SK-N-MC (cell line): ENCODE measurements around the gene RAB11B.
A peak's percentile ranks its signal among the peaks of the same experiment; 100 is the strongest.

Experiments
- DNase-seq: peaks from one replicate; pipeline ENCODE4 v3.0.0-alpha.2; 2011; ENCODE audit warnings: low read depth, low spot score
- H3K27ac ChIP-seq: fragments of 200-600 bp; sonication (generic); 2 replicates; pipeline ENCODE4 v1.5.1; 2016; ENCODE audit warnings: mixed run types
- H3K36me3 ChIP-seq: fragments of 200-600 bp; sonication (generic); 2 replicates; pipeline ENCODE4 v1.6.1; 2017; ENCODE audit warnings: antibody characterized with exemption, low read length, mixed read lengths; ENCODE audit not compliant: insufficient read depth
- H3K4me3 ChIP-seq: fragments of 200-600 bp; sonication (generic); 2 replicates; pipeline ENCODE4 v1.5.1; 2016
- H3K9ac ChIP-seq: fragments of 200-600 bp; sonication (generic); 2 replicates; pipeline ENCODE4 v1.8.0; 2017; ENCODE audit warnings: mixed run types, mixed read lengths; ENCODE audit not compliant: insufficient read length
- H3K9me3 ChIP-seq: fragments of 200-600 bp; sonication (generic); 2 replicates; pipeline ENCODE4 v1.6.1; 2017; ENCODE audit warnings: low read depth, mild to moderate bottlenecking, antibody characterized with exemption, low read length, moderate library complexity, mixed read lengths
- EZH2 ChIP-seq: fragments of 200-600 bp; sonication (generic); IDR thresholded peaks from one replicate; pipeline ENCODE4 v1.6.1; 2017; ENCODE audit warnings: antibody characterized with exemption
- FOXP2 ChIP-seq: optimal IDR thresholded peaks from 2 replicates; pipeline ENCODE3; 2011; ENCODE audit warnings: mild to moderate bottlenecking, moderate library complexity; ENCODE audit not compliant: insufficient read depth; ENCODE audit errors: extremely low read length, control extremely low read depth
- POLR2AphosphoS5 ChIP-seq: IDR thresholded peaks from 2 replicates; pipeline ENCODE4 v1.6.1; 2012; ENCODE audit warnings: mild to moderate bottlenecking, low read depth, low read length, borderline replicate concordance

The RAB11B gene

GRCh38 chr19:8355631-8356402 lies 34.3 kb upstream of the RAB11B start:
- Histone ChIP-seq H3K36me3 (no peaks in the 10 kb centered on the region), H3K4me3 (no peak overlapping the region), H3K27ac (0 out of 2 replicates have a peak overlapping the region, but pooled peaks have one; percentile 2), H3K9ac (no peak overlapping the region), H3K9me3 (no peaks in the 10 kb centered on the region)
- DNase-seq, result no peak
- TF ChIP-seq POLR2AphosphoS5 (no peak), EZH2 (no peak), FOXP2 (no peak)

GRCh38 chr19:8357007-8357521 lies 33.1 kb upstream of the RAB11B start:
- no peak overlapping the region for H3K4me3 ChIP-seq
- no peak overlapping the region for H3K9ac ChIP-seq
- peak overlapping the region; percentile 9; the same call in 1 of the 2 replicates for H3K27ac ChIP-seq
- no peaks in the 10 kb centered on the region for H3K36me3 ChIP-seq
- TF ChIP-seq POLR2AphosphoS5 (no peak), EZH2 (no peak), FOXP2 (no peak)
- DNase-seq, result no peak
- H3K9me3 ChIP-seq, result no peaks in the 10 kb centered on the region

- Histone ChIP-seq H3K4me3 (no peak overlapping the region), H3K36me3 (no peaks in the 10 kb centered on the region), H3K27ac (no peak overlapping the region), H3K9me3 (no peaks in the 10 kb centered on the region), H3K9ac (no peak overlapping the region)
- DNase-seq, result no peak
- TF ChIP-seq EZH2 (no peak), FOXP2 (no peak), POLR2AphosphoS5 (no peak)
These were observed 31.2 kb upstream of the RAB11B start for GRCh38 chr19:8358948-8359347.

- H3K9me3 ChIP-seq, result no peaks in the 10 kb centered on the region
- H3K27ac ChIP-seq, result no peak overlapping the region
- H3K36me3 ChIP-seq, result no peaks in the 10 kb centered on the region
- TF ChIP-seq FOXP2 (no peak), POLR2AphosphoS5 (no peak), EZH2 (no peak)
- no peak for DNase-seq
- H3K9ac ChIP-seq, result no peak overlapping the region
- H3K4me3 ChIP-seq, result no peak overlapping the region
These were observed 30.0 kb upstream of the RAB11B start for GRCh38 chr19:8360196-8360595.

GRCh38 chr19:8361921-8362793 lies 28.0 kb upstream of the RAB11B start:
- peak overlapping the region; percentile 25; the same call in 1 of the 2 replicates for H3K27ac ChIP-seq

GRCh38 chr19:8363803-8364771 lies 26.1 kb upstream of the RAB11B start, which contains the start of gene ANGPTL4:
Gene ANGPTL4, plus strand, starts transcription at chr19:8364155. Its CDS starts 167 bp downstream, at chr19:8364322.
- TF ChIP-seq FOXP2 (no peak), POLR2AphosphoS5 (peak; percentile 90)
- Histone ChIP-seq H3K9me3 (no peaks in the 10 kb centered on the region), H3K27ac (0 out of 2 replicates have a peak within 1 kb of the TSS, but pooled peaks have one; percentile 25), H3K36me3 (no peaks in the 10 kb centered on the region; the same call in 1 of the 2 replicates), H3K4me3 (peak within 1 kb of the TSS; percentile 87), H3K9ac (peak within 1 kb of the TSS; percentile 66)
- DNase-seq, result no peak

More at GRCh38 chr19:8361921-8362793, 28.0 kb upstream of the RAB11B start:
- no peak overlapping the region for H3K9ac ChIP-seq
- H3K36me3 ChIP-seq, result no peaks in the 10 kb centered on the region
- TF ChIP-seq EZH2, result no peak
- no peak for TF ChIP-seq POLR2AphosphoS5
- no peak for TF ChIP-seq FOXP2
- peak overlapping the region; percentile 25; the same call in 1 of the 2 replicates for H3K4me3 ChIP-seq
- H3K9me3 ChIP-seq, result no peaks in the 10 kb centered on the region
- DNase-seq, result no peak

GRCh38 chr19:8366121-8366581 lies 24.0 kb upstream of the RAB11B start:
- H3K27ac ChIP-seq, result no peak overlapping the region
- DNase-seq, result no peak
- H3K9ac ChIP-seq, result no peak overlapping the region
- H3K36me3 ChIP-seq, result no peaks in the 10 kb centered on the region; the same call in 1 of the 2 replicates
- H3K4me3 ChIP-seq, result no peak overlapping the region
- TF ChIP-seq FOXP2, result no peak
- no peak for TF ChIP-seq EZH2
- TF ChIP-seq POLR2AphosphoS5, result no peak
- no peaks in the 10 kb centered on the region for H3K9me3 ChIP-seq
